ENCODE data around the gene OLFML2B.

Gene OLFML2B

DNA sequence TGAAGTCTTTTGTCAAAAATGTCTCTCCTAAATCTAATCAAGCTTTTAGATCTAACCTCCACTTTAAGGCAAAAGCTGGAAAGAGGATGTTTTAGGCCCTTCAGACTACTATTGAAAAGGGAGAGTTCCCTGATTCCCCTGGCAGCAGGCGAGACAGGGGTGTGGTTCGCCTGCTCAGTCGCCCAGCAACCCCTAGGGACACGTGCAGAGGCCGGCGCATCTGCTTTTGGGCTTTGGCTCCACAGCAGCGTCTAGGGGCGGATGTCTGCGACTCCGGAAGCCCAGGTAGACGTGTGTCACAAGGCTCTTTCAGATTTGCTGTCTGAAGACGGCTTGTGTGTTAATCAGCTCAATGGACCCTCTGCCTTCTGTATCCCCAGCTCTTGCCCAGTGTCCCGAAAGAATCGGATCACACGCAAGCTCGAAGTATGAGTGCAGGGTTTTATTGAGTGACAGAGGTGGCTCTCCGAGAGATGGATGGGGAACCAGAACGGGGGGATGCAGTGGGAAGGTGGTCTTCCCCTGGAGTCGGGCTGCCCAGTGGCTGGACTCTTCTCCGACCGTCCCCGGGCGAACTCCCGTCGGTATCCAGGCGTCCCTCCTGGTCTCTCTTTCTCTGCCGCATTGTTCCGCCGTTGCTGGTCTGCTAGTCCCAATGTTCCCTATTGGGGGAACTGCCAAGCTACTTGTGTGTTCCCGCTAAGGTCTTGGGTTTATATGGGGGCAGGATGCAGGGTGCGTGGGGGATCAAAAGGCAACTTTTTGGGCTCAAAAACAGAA lies 45.5 kb downstream of the OLFML2B start:
- DNase-seq (ENCODE audit: low spot score), result no peak

DNA sequence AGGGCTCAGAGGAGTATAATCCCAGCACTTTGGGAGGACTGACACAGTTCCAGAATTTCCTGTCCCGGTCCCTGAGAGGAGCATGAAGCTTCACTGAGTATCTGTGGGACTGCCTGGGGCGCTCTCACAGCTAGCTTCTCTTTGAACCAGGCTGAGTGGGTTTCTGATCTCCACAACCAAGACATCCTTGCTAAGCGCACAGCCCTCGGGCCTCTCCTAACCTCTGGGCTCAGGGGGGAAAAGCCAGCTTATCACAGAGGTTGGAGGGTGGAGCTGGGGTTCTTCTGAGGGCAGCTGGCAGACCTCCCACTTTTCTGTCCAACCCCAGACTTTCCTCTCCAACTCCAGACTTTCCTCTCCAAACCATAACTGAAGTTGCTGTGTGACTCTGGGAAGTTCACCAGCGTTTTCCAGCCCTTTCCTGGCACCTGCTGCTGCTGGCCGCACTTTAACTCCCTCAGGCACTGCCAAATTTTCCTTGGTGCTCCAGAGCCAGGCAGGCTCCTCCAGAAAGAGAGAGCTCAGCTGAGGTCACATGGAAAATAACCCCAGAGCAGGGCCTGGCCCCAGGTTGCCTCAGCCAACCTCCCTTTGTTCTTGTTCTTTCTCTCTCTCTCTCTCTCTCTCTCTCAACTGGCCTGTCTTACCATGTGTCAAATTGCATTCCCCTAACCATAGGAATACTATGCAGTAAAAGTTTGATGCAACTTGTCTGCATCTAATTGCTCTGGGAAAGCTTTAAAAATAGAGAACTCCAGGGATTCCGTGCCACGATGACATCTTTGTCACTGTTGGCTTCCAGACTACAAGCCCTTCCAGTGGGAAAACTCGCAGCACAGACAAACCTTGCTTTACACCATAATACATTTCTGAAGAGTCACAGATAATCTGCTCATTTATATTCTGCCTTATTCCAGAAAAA lies 49.5 kb downstream of the OLFML2B start:
- no peak for DNase-seq (ENCODE audit: low spot score)

DNA sequence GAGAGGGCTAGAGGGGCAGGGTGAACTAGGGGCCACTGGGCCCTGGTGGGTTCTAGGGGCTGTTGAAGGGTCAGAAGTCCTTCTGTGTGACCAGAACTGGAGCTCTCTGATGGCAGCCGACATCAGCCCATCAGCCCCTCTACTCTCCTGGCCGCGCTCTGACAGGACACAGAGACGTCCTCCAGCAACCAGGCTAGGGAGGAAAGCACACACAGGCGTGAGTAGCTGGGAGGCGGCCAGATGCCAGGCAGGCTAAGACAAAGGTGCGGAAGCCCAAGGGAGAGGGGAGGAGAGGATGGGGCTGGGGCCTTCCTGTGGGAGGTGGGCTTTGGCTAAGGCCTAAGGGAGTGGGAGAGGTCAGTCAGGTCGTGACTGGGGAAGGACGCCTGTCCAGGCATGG lies 50.8 kb downstream of the OLFML2B start:
- no peak for DNase-seq (ENCODE audit: low spot score)

GRCh38 chr1:161970633-161971032 lies 53.0 kb downstream of the OLFML2B start:
- DNase-seq (ENCODE audit: low spot score), result no peak

GRCh38 chr1:161970036-161970435 lies 53.6 kb downstream of the OLFML2B start:
- no peak for DNase-seq (ENCODE audit: low spot score)

DNA sequence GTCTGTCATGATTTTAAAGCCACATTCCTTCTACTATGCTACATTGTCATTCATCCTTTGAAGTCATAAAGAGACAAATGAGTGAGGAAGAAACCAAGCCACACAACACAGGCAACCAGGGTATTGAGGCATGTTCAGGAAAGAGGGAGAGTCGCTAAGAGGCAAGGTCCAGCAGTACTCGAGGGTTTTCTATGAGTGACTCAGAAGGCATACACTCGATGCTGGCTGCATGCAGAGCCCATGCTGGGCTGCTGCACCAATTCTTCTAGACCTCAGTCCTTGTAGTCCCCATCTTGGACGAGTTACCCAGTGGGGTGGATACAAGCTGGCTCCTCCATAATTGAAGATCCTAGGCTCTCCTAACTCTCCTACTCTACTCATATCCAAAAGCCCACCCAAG lies 57.6 kb downstream of the OLFML2B start:
- no peak for DNase-seq (ENCODE audit: low spot score)

GRCh38 chr1:161962091-161962887 lies 61.4 kb downstream of the OLFML2B start:
- DNase-seq (ENCODE audit: low spot score), result peak; percentile 71

- DNase-seq (ENCODE audit: low spot score), result no peak
Measured at GRCh38 chr1:161958425-161958824, 65.2 kb downstream of the OLFML2B start.

DNA sequence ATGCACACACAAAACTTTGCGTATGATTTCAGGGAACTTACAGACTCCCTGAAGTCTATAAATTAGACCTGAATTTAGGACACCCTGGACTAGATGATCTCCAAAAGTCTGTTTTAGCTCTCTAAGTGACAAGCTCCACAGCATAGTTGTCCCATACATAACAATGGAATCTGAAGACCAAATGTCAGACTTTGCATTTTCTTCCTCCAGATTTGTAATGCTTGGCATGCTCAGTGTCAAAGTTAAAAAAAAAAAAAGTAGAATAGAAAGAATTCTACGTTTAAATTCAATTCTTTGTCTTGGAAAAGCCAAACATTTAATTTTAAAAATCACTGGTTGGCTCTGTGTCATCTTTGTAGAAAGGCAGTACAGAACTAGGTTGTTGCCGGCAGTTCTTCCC lies 66.7 kb downstream of the OLFML2B start:
- DNase-seq (ENCODE audit: low spot score), result no peak

GRCh38 chr1:161956097-161956496 lies 67.6 kb downstream of the OLFML2B start:
- no peak for DNase-seq (ENCODE audit: low spot score)

DNA sequence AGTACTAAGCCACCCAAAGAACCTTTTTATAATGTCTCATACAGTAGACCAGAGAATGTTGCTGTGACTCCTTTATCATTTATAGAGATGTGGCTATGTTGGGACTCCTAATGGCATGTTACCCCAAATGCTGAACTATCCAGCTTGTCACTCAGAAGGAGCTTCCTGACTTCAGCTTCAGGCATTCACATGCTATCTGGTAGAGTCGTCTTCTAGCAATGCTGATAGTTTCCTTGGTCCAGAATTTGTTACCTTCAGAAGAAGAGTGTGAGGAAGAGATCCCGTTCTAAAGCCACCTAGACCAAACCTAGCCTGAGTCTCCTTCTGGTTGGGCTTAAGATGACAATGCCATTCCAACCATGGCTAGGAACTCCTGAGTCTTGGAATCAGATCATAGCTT lies 68.1 kb downstream of the OLFML2B start:
- DNase-seq (ENCODE audit: low spot score), result no peak

GRCh38 chr1:161954466-161954865 lies 69.2 kb downstream of the OLFML2B start:
- no peak for DNase-seq (ENCODE audit: low spot score)

DNA sequence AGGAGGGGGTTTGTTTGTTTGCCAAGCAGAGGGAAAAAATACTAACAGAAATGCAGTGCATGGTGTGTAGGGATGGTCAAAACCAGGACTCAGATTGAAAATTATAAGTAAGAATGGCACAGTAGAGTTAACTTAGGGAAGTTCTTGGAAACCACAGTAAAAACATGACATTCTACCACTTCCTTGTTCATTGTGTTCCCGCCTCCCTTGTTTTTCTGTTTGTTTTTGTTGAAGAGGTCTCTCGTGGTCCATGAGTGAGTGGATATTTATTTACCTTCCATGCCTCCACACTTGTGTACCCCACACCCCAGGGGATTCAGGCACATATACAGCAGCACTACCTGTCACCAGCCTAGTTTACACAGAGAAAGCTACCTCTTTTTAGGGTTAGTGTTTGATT lies 69.6 kb downstream of the OLFML2B start:
- no peak for DNase-seq (ENCODE audit: low spot score)

DNA sequence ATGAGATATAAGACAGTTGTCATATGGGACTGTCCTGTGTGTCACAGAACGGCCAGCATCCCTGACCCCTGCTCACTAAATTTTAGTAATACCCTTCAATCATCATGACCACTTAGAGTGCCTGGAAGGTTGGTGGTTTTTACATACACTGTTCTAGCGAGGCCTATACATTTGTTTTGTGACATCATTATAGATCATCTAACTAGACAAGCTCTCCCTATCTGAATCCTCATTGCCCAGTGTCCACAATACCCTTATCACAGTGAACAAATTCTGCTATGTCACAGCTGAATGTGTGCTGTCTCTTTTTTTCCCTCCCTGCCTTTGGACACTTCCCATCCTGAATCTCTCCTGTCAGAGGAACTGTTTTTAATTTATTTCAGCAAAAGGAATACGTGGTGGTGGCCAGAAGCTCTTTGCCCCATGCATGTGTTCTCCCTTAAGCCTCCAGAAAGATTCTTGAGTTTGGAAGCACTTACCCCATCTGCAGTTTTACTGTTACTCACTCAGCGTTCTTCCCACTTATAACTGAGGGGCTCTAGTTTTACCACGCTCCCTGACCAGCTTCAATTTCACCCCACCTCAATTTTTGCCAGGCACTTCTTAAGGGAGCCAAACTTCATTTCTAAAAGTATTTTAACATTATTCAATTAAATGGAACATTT lies 70.3 kb downstream of the OLFML2B start:
- DNase-seq (ENCODE audit: low spot score), result no peak

DNA sequence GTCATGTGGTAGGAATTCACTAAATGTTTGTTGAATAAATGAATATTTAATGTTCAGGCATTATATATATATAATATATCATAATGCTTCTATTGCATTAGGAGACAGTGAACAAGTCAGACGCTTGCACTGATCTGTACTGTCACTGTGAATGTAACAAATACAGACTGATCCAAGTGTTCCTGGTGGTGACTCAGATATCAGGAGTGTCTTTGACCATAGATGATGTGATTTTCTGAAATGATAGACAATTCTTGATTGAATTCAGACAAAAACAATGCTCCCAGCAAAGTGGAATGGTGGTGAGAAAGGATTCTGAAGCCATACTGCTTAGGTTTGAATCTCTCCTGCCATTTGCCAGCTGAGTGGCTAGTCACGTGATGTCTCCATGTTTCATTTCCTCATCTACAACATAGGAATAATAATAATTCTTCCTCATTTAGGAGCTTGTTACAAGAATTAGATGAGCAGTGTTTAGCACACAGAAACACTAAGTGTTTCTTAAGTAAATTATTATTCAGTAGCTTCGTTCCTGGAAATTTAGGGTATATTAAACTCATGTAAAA lies 71.0 kb downstream of the OLFML2B start:
- DNase-seq (ENCODE audit: low spot score), result no peak

GRCh38 chr1:161951646-161952045 lies 72.0 kb downstream of the OLFML2B start:
- DNase-seq (ENCODE audit: low spot score), result no peak

GRCh38 chr1:161950377-161950776 lies 73.3 kb downstream of the OLFML2B start:
- no peak for DNase-seq (ENCODE audit: low spot score)

GRCh38 chr1:161949548-161949947 lies 74.1 kb downstream of the OLFML2B start:
- DNase-seq (ENCODE audit: low spot score), result no peak

GRCh38 chr1:161948435-161948834 lies 75.2 kb downstream of the OLFML2B start:
- DNase-seq (ENCODE audit: low spot score), result no peak

- no peak for DNase-seq (ENCODE audit: low spot score)
Measured at GRCh38 chr1:161946071-161946987, 77.3 kb downstream of the OLFML2B start.
